AG09319 (cell line): ENCODE measurements around the gene PCBP3.
A peak's percentile ranks its signal among the peaks of the same experiment; 100 is the strongest.

Experiments used
- DNase-seq: peaks from one replicate; pipeline ENCODE4 v3.0.0-alpha.2; 2010; ENCODE audit warnings: low read depth; ENCODE audit errors: extremely low read depth
- TF ChIP-seq, protein P1 (sequence below): IDR thresholded peaks from 2 replicates; pipeline ENCODE4 v1.5.1; 2011; ENCODE audit warnings: low read depth, mild to moderate bottlenecking, inconsistent platforms, low read length, moderate library complexity

Gene PCBP3

DNA sequence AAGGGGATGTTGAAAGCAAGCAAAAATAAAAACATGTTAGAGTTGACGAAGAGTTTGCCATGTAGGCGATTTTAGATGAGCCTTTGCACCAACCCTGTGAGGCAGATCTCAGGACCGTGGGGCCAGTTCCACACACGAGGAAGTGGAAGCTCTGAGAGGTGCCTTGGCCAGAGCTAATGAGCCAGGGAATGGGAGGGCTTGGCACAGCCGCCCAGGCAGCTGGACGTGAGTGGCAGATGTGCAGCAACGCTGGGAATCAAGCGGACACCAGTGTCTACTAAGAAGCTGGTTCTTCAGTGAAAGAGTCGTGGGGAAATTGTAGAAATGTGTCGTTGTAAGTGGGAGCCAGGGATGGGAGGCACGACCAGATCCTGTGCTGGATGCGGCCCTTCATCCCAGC is 279.1 kb downstream of the PCBP3 start:
- no peak for DNase-seq
- TF ChIP-seq, protein P1, sequence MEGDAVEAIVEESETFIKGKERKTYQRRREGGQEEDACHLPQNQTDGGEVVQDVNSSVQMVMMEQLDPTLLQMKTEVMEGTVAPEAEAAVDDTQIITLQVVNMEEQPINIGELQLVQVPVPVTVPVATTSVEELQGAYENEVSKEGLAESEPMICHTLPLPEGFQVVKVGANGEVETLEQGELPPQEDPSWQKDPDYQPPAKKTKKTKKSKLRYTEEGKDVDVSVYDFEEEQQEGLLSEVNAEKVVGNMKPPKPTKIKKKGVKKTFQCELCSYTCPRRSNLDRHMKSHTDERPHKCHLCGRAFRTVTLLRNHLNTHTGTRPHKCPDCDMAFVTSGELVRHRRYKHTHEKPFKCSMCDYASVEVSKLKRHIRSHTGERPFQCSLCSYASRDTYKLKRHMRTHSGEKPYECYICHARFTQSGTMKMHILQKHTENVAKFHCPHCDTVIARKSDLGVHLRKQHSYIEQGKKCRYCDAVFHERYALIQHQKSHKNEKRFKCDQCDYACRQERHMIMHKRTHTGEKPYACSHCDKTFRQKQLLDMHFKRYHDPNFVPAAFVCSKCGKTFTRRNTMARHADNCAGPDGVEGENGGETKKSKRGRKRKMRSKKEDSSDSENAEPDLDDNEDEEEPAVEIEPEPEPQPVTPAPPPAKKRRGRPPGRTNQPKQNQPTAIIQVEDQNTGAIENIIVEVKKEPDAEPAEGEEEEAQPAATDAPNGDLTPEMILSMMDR, result no peak

DNA sequence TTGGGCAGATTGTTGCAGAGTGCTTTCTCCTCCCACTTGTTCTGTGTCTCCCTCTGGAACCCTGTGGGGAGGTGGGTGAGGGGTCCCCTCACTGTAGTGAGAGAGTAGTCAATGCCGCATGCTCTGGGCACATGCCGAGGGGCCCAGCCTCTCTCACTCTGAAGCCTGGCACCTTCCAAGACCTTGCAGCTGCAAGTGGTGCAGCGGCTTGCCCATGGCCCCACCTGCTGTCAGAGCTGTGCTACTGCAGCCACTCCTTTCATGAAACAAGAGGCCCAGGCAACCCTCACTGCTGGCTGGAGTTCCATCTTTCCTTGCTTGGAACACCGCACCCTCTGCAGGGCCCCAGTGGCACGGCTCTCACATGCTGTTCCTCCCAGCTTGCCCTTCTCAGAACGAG is 279.6 kb downstream of the PCBP3 start:
- peak; percentile 49 for DNase-seq
- TF ChIP-seq, protein P1, result peak; percentile 99

DNA sequence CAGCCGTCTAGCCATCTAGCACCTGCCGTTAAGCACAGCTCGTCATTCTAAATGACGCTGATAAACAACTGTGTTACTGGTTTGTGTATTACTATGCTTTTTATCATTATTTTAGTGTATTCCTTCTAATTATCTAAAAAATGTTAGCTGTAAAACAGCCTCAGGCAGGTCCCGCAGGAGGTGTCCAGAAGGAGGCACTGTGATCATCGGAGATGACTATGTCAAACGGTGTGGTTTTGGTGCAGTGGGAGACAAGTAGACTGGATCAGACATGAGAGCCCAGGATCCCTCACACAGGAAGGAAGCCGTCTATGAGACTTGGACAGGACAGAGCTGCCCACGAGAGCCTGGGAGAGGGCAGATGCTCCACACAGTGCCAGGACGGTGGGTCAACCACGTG is 282.8 kb downstream of the PCBP3 start:
- TF ChIP-seq, protein P1, result peak; percentile 7
- DNase-seq, result no peak

DNA sequence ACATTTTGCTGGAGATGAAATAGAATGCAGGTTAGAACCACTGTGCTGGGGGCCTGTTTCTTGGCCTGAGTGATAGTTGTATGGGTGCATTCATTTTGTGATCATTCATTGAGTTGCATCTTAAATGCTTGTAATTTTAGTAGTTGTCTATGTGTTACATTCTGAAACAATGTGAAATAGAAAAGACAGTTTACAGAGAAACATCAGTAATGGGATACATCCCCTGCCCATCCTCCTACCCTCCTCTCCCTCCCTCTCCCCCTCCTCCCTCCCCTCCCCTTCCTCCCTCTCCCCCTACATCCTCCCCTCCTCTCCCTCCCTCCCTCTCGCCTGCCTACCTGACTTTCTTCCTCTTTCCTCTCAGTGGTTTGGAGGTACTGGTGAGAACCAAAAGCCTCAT is 283.5 kb downstream of the PCBP3 start:
- no peak for DNase-seq
- TF ChIP-seq, protein P1, result no peak

DNA sequence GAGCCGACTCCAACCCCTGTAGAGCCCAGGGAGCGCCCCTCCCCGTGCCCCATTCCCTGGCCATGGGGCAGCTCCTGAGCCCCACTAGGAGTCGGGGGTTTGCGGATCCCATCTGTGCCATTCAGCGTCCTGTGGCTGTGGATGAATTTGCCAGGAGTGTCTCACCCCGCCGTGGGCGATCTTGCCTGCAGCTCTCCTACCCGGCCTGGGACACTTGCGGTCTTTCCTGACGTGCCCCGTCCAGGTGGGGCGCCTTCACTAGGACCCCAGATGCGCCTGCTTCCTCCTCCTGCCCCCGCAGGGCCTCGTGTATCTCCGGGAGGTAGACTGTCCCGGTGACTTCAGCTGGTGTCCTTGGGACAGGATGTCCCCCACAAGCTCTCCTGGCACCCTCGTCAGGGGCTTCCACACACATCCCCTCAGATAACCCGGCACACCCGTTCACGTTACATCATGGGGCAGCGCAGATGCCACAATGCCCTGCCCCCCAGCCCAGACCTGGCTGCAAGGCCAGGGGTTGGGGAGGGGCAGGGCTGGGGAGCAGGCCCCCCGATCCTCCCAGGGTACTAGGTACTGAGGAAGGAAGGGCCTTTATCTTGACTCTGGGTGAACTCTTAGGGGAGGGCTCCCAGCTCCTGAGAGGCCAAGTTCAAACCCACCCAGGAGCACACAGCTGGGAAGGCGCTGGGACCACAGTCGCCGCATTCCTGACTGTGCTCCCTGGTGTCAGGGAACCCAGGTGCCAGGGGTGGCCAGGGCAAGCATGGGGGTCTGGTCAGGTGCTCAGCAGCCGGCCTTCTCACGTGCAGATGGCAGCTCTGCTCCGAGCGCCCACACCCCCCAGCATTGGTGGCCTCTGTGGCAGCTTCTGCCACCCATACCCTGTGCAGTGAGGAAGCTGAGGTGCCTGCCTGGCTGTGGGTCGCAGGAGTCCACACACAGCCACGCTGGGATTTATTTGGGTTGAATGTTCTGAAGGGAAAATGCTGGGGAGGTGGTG is 284.6 kb downstream of the PCBP3 start:
- DNase-seq, result no peak
- TF ChIP-seq, protein P1, result no peak

DNA sequence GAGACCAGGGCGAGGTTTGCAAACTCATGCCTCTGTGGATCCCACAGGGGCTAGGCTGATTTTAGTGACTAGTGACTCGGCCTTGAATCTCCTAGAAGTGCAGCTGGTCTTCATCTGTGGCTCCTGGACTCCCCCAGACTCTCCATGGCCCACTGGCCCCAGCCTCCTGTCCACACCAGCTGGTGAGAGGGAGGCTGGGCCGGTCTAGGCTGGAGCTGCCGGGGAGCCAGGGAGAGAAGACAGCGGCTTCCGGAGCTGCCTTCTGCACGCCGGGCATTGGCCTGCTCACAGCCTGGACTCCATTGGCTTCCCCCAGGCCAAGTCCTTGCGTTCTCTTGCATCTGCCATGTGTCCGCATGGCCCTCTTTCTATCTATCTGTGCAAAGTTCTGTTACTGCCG is 285.9 kb downstream of the PCBP3 start:
- no peak for DNase-seq
- TF ChIP-seq, protein P1, result no peak

DNA sequence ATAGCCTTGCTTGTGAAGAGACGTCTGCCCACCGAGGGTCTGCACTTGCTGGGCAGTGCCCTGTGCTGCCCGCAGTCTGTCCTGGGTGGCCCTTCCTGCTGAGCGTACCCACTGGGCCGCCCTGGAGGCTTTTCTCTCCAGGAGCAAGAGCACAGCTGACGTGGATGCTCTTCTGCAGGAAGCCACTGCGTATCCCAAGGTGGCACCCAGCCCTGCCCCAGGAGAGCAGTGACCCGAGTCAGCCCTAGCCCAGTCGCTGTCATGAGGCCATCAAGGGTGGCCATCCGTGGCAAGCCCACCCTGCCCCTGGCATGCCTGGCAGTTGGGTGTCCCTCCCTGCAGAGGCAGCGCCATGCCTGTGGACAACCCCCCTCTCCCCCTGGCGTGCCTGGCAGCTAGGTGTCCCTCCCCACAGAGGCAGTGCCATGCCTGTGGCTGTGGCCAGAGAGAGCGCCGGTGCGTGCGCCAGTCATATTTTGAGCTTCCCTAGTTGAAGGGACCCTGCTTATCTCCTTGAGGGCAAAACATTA is 286.8 kb downstream of the PCBP3 start:
- TF ChIP-seq, protein P1, result no peak
- DNase-seq, result no peak
